ENCODE measurements around the gene RCOR2. TPM values are rescaled to one million over a fixed set of nuclear protein-coding genes. Genes with fewer than 3 reads are reported as not detected.

RCOR2 gene
- polyA plus RNA-seq, 1 donor from 2014 or later, result 41.5 TPM

DNA sequence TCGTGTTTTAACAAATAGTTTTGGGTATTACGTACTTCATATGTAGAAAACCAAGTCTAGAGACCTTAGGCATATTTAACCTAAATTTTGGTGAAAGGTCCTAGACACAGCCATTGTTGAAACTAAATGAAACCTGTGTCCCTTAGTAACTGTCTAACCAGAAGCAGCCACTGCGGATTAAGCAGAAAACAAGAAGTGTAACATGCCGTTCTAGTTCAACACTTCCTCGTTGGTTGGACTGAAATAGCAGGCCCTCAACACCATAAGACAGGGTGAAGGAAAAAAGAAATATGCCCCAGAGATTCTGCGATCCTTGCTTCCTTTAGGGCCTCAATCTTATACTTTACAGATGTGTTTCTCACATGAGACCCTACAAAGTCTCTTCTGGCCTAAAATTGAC is 23.8 kb upstream of the RCOR2 start (continued):
- TF ChIP-seq EZH2 (IDR thresholded peaks at IDR 0.05; ENCODE audit: borderline replicate concordance, insufficient read depth, low read length, poor library complexity, severe bottlenecking) (no peak), POLR2AphosphoS5 (IDR thresholded peaks at IDR 0.05) (no peak), MXI1 (conservative IDR thresholded peaks at IDR 0.05; ENCODE audit: poor library complexity, severe bottlenecking) (no peak)

DNA sequence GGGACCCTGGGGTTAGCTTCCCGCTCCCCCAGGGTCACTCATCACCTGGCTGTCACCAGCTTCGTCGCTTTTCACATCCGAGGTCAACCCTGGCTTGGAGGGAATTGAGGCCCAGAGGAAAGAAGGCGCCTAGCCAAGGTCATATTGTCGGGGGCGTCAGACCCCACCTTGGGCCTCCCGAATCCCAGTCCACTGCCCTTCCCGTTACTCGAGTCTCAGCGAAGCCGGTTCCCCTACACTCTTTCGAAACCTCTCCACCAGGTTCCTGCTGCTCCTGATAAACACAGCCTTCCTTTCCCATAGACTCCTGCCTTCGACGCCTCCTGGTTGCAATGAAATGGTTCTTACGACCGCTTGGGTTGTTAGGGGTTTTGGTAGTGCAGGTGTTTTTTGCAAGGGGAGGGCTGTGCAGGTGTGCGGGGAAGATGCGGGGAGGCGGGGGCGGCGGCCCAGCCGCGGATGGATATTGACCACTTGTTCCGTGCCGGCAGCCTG is 22.5 kb upstream of the RCOR2 start:
- H3K79me2 ChIP-seq (replicated peaks; ENCODE audit: insufficient read depth, low read length), result peaks cover 44% of the 10 kb centered on the region

DNA sequence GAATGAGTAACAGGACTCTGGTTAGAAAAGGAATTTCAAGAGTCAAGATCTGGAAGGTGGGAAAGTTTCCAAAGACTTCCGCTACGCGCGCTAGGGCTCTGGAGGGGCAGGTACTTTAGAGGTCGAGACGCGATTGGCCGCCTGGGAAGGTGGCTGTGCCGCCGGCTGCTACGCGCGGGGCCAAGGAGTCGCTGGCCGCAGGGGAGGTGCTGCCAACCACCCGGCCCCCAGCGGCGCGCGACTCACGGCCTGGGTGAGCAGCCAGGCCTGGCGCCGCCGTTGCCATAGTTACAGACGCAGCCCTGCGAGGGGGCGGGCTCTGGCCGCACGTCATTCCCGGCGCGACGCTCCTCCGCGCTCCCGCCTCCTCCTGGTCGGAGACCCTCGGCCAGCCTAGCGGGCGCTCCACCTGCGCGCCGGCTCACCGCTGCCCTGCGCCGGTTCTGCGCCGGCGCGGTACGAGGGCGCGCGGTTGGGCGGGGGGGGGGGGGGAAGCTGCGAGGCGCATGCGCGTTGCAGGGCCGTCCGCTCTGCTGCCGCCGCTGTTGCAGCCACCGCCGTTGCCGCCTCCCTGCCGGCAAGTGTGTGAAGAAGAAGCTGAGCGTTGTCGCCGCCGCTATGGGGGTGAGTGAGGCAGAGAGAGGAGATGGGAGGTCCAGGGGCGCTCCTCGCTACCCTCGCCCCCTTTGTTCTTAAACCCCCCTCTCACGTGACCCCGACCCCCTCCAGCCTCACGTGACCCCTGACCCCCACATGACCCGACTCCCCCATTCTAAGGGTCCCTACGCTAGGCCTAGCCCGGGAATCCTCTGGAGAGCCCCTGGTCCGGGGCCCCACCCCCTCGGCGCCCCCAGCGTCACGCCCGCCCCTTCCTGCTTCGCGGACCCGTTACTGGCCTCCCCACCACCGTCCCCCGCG is 21.8 kb upstream of the RCOR2 start, which contains the start of gene NAA40:
NAA40 (plus strand) TSS at position 524 of the 918 bp plus-strand sequence; CDS start at position 619, 95 bp downstream.
- H3K27me3 ChIP-seq (ENCODE audit: insufficient read depth, low read depth, low read length), result no peaks in the 10 kb centered on the region
- peak within 1 kb of the TSS; percentile 89 for H3K9ac ChIP-seq (ENCODE audit: low read length)
- no peaks in the 10 kb centered on the region for H3K9me3 ChIP-seq (ENCODE audit: low read length)
- H3K4me3 ChIP-seq (ENCODE audit: low read length), result peak within 1 kb of the TSS; percentile 96
- H3K27ac ChIP-seq (ENCODE audit: low read length), result peak within 1 kb of the TSS; percentile 75
- peaks cover 37% of the 10 kb centered on the region for H3K79me2 ChIP-seq (replicated peaks; ENCODE audit: insufficient read depth, low read length)
- no peak for TF ChIP-seq TAF1 (IDR thresholded peaks at IDR 0.05; ENCODE audit: low read depth)
- TF ChIP-seq, protein P1, sequence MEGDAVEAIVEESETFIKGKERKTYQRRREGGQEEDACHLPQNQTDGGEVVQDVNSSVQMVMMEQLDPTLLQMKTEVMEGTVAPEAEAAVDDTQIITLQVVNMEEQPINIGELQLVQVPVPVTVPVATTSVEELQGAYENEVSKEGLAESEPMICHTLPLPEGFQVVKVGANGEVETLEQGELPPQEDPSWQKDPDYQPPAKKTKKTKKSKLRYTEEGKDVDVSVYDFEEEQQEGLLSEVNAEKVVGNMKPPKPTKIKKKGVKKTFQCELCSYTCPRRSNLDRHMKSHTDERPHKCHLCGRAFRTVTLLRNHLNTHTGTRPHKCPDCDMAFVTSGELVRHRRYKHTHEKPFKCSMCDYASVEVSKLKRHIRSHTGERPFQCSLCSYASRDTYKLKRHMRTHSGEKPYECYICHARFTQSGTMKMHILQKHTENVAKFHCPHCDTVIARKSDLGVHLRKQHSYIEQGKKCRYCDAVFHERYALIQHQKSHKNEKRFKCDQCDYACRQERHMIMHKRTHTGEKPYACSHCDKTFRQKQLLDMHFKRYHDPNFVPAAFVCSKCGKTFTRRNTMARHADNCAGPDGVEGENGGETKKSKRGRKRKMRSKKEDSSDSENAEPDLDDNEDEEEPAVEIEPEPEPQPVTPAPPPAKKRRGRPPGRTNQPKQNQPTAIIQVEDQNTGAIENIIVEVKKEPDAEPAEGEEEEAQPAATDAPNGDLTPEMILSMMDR (IDR thresholded peaks at IDR 0.05; ENCODE audit: poor library complexity, severe bottlenecking), result peak; percentile 51
- TF ChIP-seq MXI1 (conservative IDR thresholded peaks at IDR 0.05; ENCODE audit: poor library complexity, severe bottlenecking), result peak; percentile 96
- peak; percentile 93 for TF ChIP-seq POLR2AphosphoS5 (IDR thresholded peaks at IDR 0.05)
- TF ChIP-seq SMC3 (conservative IDR thresholded peaks at IDR 0.05; ENCODE audit: poor library complexity), result peak; percentile 59
- peak; percentile 53 for TF ChIP-seq EP300 (conservative IDR thresholded peaks at IDR 0.05; ENCODE audit: poor library complexity, severe bottlenecking)
- TF ChIP-seq, protein P2, sequence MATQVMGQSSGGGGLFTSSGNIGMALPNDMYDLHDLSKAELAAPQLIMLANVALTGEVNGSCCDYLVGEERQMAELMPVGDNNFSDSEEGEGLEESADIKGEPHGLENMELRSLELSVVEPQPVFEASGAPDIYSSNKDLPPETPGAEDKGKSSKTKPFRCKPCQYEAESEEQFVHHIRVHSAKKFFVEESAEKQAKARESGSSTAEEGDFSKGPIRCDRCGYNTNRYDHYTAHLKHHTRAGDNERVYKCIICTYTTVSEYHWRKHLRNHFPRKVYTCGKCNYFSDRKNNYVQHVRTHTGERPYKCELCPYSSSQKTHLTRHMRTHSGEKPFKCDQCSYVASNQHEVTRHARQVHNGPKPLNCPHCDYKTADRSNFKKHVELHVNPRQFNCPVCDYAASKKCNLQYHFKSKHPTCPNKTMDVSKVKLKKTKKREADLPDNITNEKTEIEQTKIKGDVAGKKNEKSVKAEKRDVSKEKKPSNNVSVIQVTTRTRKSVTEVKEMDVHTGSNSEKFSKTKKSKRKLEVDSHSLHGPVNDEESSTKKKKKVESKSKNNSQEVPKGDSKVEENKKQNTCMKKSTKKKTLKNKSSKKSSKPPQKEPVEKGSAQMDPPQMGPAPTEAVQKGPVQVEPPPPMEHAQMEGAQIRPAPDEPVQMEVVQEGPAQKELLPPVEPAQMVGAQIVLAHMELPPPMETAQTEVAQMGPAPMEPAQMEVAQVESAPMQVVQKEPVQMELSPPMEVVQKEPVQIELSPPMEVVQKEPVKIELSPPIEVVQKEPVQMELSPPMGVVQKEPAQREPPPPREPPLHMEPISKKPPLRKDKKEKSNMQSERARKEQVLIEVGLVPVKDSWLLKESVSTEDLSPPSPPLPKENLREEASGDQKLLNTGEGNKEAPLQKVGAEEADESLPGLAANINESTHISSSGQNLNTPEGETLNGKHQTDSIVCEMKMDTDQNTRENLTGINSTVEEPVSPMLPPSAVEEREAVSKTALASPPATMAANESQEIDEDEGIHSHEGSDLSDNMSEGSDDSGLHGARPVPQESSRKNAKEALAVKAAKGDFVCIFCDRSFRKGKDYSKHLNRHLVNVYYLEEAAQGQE (IDR thresholded peaks at IDR 0.05; ENCODE audit: borderline replicate concordance), result peak; percentile 68
- TF ChIP-seq EZH2 (IDR thresholded peaks at IDR 0.05; ENCODE audit: borderline replicate concordance, insufficient read depth, low read length, poor library complexity, severe bottlenecking), result no peak
- TF ChIP-seq RAD21 (conservative IDR thresholded peaks at IDR 0.05), result no peak
- H3F3A ChIP-seq (ENCODE audit: insufficient read depth, low read length, poor library complexity, severe bottlenecking), result peaks cover 5% of the 10 kb centered on the region
- peak within 1 kb of the TSS; percentile 94 for H3K4me2 ChIP-seq (ENCODE audit: low read length)
- peak within 1 kb of the TSS; percentile 56 for H2AFZ ChIP-seq (ENCODE audit: low read depth, low read length)
- no peaks in the 10 kb centered on the region for H3K36me3 ChIP-seq (ENCODE audit: insufficient read depth, low read length)
- H4K20me1 ChIP-seq (ENCODE audit: insufficient read depth), result no peaks in the 10 kb centered on the region
- no peaks in the 10 kb centered on the region for H3K9me2 ChIP-seq (ENCODE audit: insufficient read depth, low read length)

More for the DNA sequence above, 22.5 kb upstream of the RCOR2 start:
- peak overlapping the region; percentile 56 for H2AFZ ChIP-seq (ENCODE audit: low read depth, low read length)
- TF ChIP-seq SMC3 (conservative IDR thresholded peaks at IDR 0.05; ENCODE audit: poor library complexity), result peak; percentile 46
- no peak for TF ChIP-seq EZH2 (IDR thresholded peaks at IDR 0.05; ENCODE audit: borderline replicate concordance, insufficient read depth, low read length, poor library complexity, severe bottlenecking)
- H3K9me3 ChIP-seq (ENCODE audit: low read length), result no peaks in the 10 kb centered on the region
- H3K4me2 ChIP-seq (ENCODE audit: low read length), result peak overlapping the region; percentile 94
- H3K36me3 ChIP-seq (ENCODE audit: insufficient read depth, low read length), result no peaks in the 10 kb centered on the region
- peak overlapping the region; percentile 75 for H3K27ac ChIP-seq (ENCODE audit: low read length)
- H3K4me3 ChIP-seq (ENCODE audit: low read length), result peak overlapping the region; percentile 96
- peak overlapping the region; percentile 89 for H3K9ac ChIP-seq (ENCODE audit: low read length)
- H3K9me2 ChIP-seq (ENCODE audit: insufficient read depth, low read length), result no peaks in the 10 kb centered on the region
- H4K20me1 ChIP-seq (ENCODE audit: insufficient read depth), result no peaks in the 10 kb centered on the region
- H3F3A ChIP-seq (ENCODE audit: insufficient read depth, low read length, poor library complexity, severe bottlenecking), result peaks cover 5% of the 10 kb centered on the region
- no peaks in the 10 kb centered on the region for H3K27me3 ChIP-seq (ENCODE audit: insufficient read depth, low read depth, low read length)

Data from neural cell (in vitro differentiated cells).